NCI-H1417 (cell line): Measurements from ENCODE around the gene OR51T1.

Experiments
- DNase-seq, 3 experiments: peaks; one replicate each; lab custom pipeline; 2025; lab: John Stamatoyannopoulos, UW

Gene OR51T1

DNA sequence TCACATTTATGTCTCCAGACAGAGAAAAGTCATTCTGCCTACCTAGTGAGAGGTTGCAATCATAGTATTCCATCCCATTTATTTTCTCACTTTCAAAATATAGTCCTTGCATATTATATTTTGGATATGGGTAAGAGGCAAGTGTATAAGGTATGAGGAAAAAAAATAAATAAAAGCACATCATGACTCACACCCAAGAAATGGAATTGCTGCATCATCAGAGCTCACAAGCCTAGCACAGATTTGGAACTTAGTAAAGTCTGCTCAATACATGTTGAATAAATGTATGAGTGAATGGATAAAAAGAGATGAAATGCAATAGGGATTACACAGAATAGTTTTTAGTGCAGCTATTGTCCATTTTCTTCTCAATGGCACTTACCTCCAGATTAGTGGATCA lies 44.9 kb downstream of the OR51T1 start:
- DNase-seq: no peak
